ENCODE measurements around the gene STEAP2. TPM values are rescaled to one million over a fixed set of nuclear protein-coding genes. Genes with fewer than 3 reads are reported as not detected.

The STEAP2 gene
- total RNA-seq, 2 donors from 2014 or later = 0.24 TPM; not detected in 1

DNA sequence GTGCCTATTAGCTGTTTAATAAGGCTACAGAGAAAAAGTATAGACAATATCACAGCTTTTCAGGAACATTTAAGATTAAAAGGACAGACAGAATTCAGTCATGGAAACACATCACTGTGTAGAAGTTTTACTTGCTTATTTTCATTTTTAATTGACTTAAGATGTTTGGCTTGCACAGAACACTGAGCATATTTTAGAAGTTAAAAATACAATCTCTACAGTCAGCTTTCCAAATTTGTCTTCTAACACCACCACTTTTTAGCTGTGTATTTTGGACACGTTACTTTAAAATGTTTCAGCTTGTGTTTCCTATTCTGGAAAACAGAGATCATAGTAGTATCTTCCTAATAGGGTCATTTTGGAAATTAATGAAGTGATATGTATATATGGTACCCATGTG, 45.2 kb downstream of the STEAP2 start:
- H3K4me1 Mint-ChIP-seq = no peaks in the 10 kb centered on the region
- peaks cover 20% of the 10 kb centered on the region for H3K27me3 Mint-ChIP-seq
- no peaks in the 10 kb centered on the region for H3K36me3 Mint-ChIP-seq (ENCODE audit: low read depth)
- no peaks in the 10 kb centered on the region for H3K9me3 Mint-ChIP-seq
- ATAC-seq (replicated peaks) = no peak
- no peak overlapping the region for H3K4me3 Mint-ChIP-seq
- no peak overlapping the region for H3K27ac Mint-ChIP-seq

DNA sequence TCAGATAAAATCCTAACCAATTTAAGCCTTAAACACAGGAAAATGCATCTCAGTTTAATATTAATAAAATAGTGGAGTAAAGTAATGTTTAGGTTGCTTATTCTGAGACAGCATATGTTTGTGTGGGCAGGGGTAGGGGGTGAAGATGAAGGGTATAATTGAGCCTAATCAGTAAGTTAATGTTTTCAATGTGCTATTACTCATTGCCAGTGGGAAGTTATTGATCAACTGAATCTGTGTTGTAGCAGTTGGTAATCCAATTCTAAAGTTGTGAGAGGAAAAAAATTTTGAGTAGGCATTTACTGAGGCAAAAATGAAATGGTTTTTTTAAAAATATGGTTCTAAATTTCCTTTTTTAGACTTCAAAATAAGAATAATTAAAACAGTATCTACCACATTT, 49.9 kb downstream of the STEAP2 start:
- H3K27me3 Mint-ChIP-seq = peaks cover 5% of the 10 kb centered on the region
- H3K27ac Mint-ChIP-seq = no peak overlapping the region
- no peaks in the 10 kb centered on the region for H3K36me3 Mint-ChIP-seq (ENCODE audit: low read depth)
- H3K4me1 Mint-ChIP-seq = no peaks in the 10 kb centered on the region
- no peak for ATAC-seq (replicated peaks)
- no peaks in the 10 kb centered on the region for H3K9me3 Mint-ChIP-seq
- H3K4me3 Mint-ChIP-seq = no peak overlapping the region

DNA sequence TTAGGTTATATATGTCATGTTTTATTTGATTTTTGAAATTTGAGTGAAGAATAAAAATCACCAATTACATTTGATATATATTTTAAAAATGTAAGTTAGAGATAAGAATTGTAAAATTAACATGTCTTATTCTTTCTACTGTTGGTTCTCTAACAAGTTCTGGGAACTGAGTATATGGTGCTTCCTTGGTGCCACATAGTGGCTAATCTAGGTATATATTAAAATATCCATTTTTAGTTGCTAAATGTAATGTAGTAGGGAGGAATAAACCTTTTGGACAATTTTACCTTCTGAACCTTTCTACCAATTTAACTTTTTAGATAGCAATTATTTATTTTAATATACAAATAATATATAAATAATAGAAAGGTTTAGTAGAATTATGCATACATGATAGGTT, 50.9 kb downstream of the STEAP2 start:
- Mint-ChIP-seq H3K4me1 (no peaks in the 10 kb centered on the region), H3K4me3 (no peak overlapping the region), H3K27me3 (peaks cover 5% of the 10 kb centered on the region), H3K36me3 (ENCODE audit: low read depth) (no peaks in the 10 kb centered on the region), H3K27ac (no peak overlapping the region), H3K9me3 (no peaks in the 10 kb centered on the region)
- ATAC-seq (replicated peaks) = no peak

GRCh38 chr7:90266808-90267207, 55.3 kb downstream of the STEAP2 start:
- H3K4me3 Mint-ChIP-seq = no peak overlapping the region
- ATAC-seq (replicated peaks) = no peak
- H3K27me3 Mint-ChIP-seq = peaks cover 5% of the 10 kb centered on the region
- no peaks in the 10 kb centered on the region for H3K9me3 Mint-ChIP-seq
- H3K27ac Mint-ChIP-seq = no peak overlapping the region
- H3K36me3 Mint-ChIP-seq (ENCODE audit: low read depth) = no peaks in the 10 kb centered on the region
- H3K4me1 Mint-ChIP-seq = no peaks in the 10 kb centered on the region

- H3K27ac Mint-ChIP-seq = no peak overlapping the region
- no peak overlapping the region for H3K4me3 Mint-ChIP-seq
- H3K9me3 Mint-ChIP-seq = no peaks in the 10 kb centered on the region
- no peaks in the 10 kb centered on the region for H3K4me1 Mint-ChIP-seq
- no peaks in the 10 kb centered on the region for H3K36me3 Mint-ChIP-seq (ENCODE audit: low read depth)
- no peak for ATAC-seq (replicated peaks)
- peaks cover 5% of the 10 kb centered on the region for H3K27me3 Mint-ChIP-seq
These were observed 55.8 kb downstream of the STEAP2 start for GRCh38 chr7:90267263-90267858.

- Mint-ChIP-seq H3K36me3 (ENCODE audit: low read depth) (no peaks in the 10 kb centered on the region), H3K27ac (no peak overlapping the region), H3K4me1 (no peaks in the 10 kb centered on the region), H3K9me3 (no peaks in the 10 kb centered on the region), H3K4me3 (no peak overlapping the region), H3K27me3 (peaks cover 5% of the 10 kb centered on the region)
- no peak for ATAC-seq (replicated peaks)
These were observed 57.6 kb downstream of the STEAP2 start for GRCh38 chr7:90269163-90269562.

DNA sequence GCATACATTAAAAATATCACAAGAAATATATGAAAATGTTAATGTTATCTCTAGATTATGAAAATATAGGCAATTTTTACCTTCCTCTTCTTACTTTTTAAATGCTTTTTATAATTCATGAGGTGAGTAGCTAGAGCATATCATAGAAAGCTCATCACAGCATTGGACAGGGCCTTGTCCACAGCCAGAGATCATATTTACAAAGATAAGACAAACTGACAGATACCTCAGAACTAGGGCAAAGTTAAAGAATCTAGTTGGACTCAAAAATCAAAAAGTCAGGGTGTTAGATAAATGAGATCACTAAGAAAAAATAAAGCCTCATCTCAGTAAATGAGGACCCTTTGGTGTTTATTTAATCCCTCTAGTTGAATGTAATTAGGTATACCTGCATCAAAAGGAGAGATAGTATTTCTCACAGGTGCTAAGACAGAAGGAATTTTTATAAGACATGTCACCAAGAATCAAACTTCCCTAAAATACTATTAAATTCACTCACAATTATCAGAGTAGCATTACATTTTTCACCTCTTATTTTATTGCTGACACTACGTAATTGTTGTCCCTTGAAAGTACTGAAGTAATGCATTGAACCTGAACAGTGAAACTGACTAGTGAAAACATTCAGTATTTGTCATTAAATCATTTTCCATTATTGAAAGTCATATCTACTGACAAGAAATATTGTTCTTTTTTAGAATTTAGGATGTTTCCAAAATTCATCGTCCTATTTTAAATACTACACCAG, 59.1 kb downstream of the STEAP2 start:
- Mint-ChIP-seq H3K27me3 (no peaks in the 10 kb centered on the region), H3K36me3 (ENCODE audit: low read depth) (no peaks in the 10 kb centered on the region)
- no peak for ATAC-seq (replicated peaks)

DNA sequence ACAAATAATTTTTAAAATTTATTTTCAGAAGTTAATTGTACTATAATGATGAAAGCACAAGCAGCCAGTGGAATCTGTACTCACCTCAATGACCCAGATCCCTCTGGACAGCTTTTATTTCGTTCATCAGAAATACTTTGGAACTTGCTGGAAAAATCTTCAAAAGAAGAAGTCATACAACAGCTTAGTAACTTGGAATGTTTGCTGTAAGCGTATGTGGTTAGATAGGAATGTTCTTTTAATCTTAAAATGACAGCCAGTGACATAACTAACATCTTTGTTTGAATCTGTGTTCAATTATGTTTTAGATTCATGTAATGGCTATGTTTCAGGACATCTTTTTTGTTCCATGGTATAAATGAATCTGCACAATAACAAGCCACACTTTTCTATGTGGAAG, 60.2 kb downstream of the STEAP2 start:
- Mint-ChIP-seq H3K36me3 (ENCODE audit: low read depth) (no peaks in the 10 kb centered on the region), H3K9me3 (no peaks in the 10 kb centered on the region), H3K4me3 (no peak overlapping the region), H3K27ac (no peak overlapping the region), H3K4me1 (no peaks in the 10 kb centered on the region), H3K27me3 (no peaks in the 10 kb centered on the region)
- no peak for ATAC-seq (replicated peaks)

More for the DNA sequence above, 59.1 kb downstream of the STEAP2 start:
- Mint-ChIP-seq H3K9me3 (no peaks in the 10 kb centered on the region), H3K27ac (no peak overlapping the region), H3K4me3 (no peak overlapping the region), H3K4me1 (no peaks in the 10 kb centered on the region)

DNA sequence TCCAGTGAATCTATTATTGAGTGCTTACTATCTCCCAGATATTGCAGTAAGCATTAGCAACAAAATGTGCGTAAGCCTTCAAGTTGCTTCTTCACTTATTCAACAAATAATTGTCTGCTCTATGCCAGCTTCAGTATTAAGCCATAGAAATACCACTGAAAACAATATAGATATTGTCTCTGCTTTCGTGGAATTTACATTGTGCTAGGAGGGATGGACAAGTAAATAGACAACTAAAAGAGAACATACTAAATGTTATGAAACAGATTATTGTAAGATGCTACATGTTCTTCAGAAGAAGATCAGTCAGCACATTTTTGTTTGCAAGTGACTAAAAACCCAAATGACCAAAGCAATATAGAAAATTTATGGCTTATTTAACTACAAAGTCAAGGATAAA, 60.7 kb downstream of the STEAP2 start:
- Mint-ChIP-seq H3K4me1 (no peaks in the 10 kb centered on the region), H3K4me3 (no peak overlapping the region), H3K27ac (no peak overlapping the region), H3K9me3 (no peaks in the 10 kb centered on the region), H3K36me3 (ENCODE audit: low read depth) (no peaks in the 10 kb centered on the region), H3K27me3 (no peaks in the 10 kb centered on the region)
- no peak for ATAC-seq (replicated peaks)

DNA sequence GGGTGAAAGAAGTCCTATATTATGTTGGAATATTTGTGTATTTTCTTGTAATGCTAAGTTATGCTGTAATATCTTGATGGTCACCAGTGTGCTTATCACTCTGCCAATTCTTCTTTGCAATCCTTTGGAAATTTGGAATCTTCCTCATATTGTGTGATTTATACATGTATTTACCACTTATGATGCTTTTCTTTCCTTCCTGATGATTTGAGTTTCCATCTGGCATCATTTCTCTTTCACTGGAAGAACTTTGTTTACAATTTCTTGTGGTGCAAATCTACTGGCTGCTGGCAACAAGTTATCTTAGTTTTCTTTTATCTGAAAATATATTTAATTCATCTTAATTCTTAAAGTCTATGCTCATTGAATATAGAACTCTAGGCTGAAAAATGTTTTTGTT, 62.6 kb downstream of the STEAP2 start:
- no peaks in the 10 kb centered on the region for H3K9me3 Mint-ChIP-seq
- ATAC-seq (replicated peaks) = no peak
- no peak overlapping the region for H3K4me3 Mint-ChIP-seq
- no peaks in the 10 kb centered on the region for H3K4me1 Mint-ChIP-seq
- H3K27ac Mint-ChIP-seq = no peak overlapping the region
- H3K27me3 Mint-ChIP-seq = no peaks in the 10 kb centered on the region
- H3K36me3 Mint-ChIP-seq (ENCODE audit: low read depth) = no peaks in the 10 kb centered on the region

- H3K27ac Mint-ChIP-seq = no peak overlapping the region
- H3K4me3 Mint-ChIP-seq = no peak overlapping the region
- H3K36me3 Mint-ChIP-seq (ENCODE audit: low read depth) = no peaks in the 10 kb centered on the region
- no peaks in the 10 kb centered on the region for H3K27me3 Mint-ChIP-seq
- ATAC-seq (replicated peaks) = no peak
- no peaks in the 10 kb centered on the region for H3K9me3 Mint-ChIP-seq
- H3K4me1 Mint-ChIP-seq = no peaks in the 10 kb centered on the region
These were observed 64.6 kb downstream of the STEAP2 start for GRCh38 chr7:90276033-90276728.

Other genes with a start within 250 kb of the STEAP2 start
- gene STEAP1, start 57.3 kb upstream of the STEAP2 start, total RNA-seq = under 1 TPM; 0.52 to 0.79 TPM
- gene CFAP69, start 33.4 kb downstream of the STEAP2 start, total RNA-seq = under 1 TPM; 0.35 to 0.42 TPM
- not detected for gene FAM237B, start 109.6 kb downstream of the STEAP2 start, total RNA-seq
- 10 to 100 TPM; 29.5 to 30.4 TPM for gene GTPBP10, start 135.0 kb downstream of the STEAP2 start, total RNA-seq
- 10 to 100 TPM in 1 of 2 donors, 1 to 10 TPM in 1; 5.6 to 11.0 TPM for gene CLDN12, start 191.7 kb downstream of the STEAP2 start, total RNA-seq

Data from activated T-helper 17 cell treated with anti-CD3 and anti-CD28 coated beads, Interleukin-2, amount 50 U/mL, for 72 hours (primary cell).